Caco-2 (cell line): Measurements from ENCODE around the gene SORCS2. TPM values are rescaled to one million over a fixed set of nuclear protein-coding genes. Genes with fewer than 3 reads are reported as not detected.

Experiments used
- BruUV-seq: library from RNA; stranded (reverse); fragments of 400-500 nt; replicated peaks from 2 replicates; lab custom pipeline; 2021; lab: Mats Ljungman, UMichigan
- CTCF ChIA-PET: fragments of 300-600 bp; sonication (Branson Sonifier 250); formaldehyde crosslinking; loops from one replicate; lab custom pipeline; 2022; ENCODE audit warnings: antibody characterized with exemption; lab: Charles Lee
- POLR2A ChIA-PET: fragments of 300-600 bp; sonication (Branson Sonifier 250); formaldehyde crosslinking; loops from one replicate; lab custom pipeline; 2022; ENCODE audit warnings: antibody characterized with exemption; lab: Charles Lee
- DNase-seq, 2 experiments: peaks; one replicate each; pipeline versions ENCODE4 v3.0.0 to v3.0.0-alpha.2; 2020 to 2022
- H3K27me3 ChIP-seq: replicated peaks from 2 replicates; pipeline ENCODE4 v1.6.0; 2011; ENCODE audit warnings: low read length; ENCODE audit not compliant: control insufficient read depth, insufficient read depth
- H3K36me3 ChIP-seq: 2 replicates; pipeline ENCODE4 v1.5.1; 2011; ENCODE audit warnings: low read length; ENCODE audit not compliant: control insufficient read depth, insufficient read depth
- H3K4me1 ChIP-seq: fragments of 250-450 bp; sonication (Bioruptor Pico); 2 replicates; pipeline ENCODE4 v1.5.1; 2020; ENCODE audit warnings: mild to moderate bottlenecking
- H3K4me3 ChIP-seq: 2 replicates; pipeline ENCODE4 v1.5.1; 2011; ENCODE audit warnings: low read depth, mild to moderate bottlenecking, control low read depth, low read length
- H3K9me3 ChIP-seq: fragments of 250-450 bp; sonication (Bioruptor Pico); 2 replicates; pipeline ENCODE4 v1.5.1; 2020; ENCODE audit warnings: mild to moderate bottlenecking, moderate library complexity
- H3K27ac Mint-ChIP-seq: one replicate; pipeline ENCODE4 v1.8.0; 2022; ENCODE audit warnings: mixed read lengths; ENCODE audit not compliant: unreplicated experiment
- H3K27me3 Mint-ChIP-seq: one replicate; pipeline ENCODE4 v1.8.0; 2022; ENCODE audit warnings: mixed read lengths; ENCODE audit not compliant: insufficient read depth, unreplicated experiment
- H3K36me3 Mint-ChIP-seq: one replicate; pipeline ENCODE4 v1.8.0; 2022; ENCODE audit warnings: mild to moderate bottlenecking, mixed read lengths; ENCODE audit not compliant: insufficient read depth, unreplicated experiment
- H3K4me1 Mint-ChIP-seq: one replicate; pipeline ENCODE4 v1.8.0; 2022; ENCODE audit warnings: low read depth, mixed read lengths; ENCODE audit not compliant: unreplicated experiment
- H3K4me3 Mint-ChIP-seq: one replicate; pipeline ENCODE4 v1.8.0; 2022; ENCODE audit warnings: mild to moderate bottlenecking, moderate library complexity, mixed read lengths; ENCODE audit not compliant: unreplicated experiment
- H3K9me3 Mint-ChIP-seq: one replicate; pipeline ENCODE4 v1.8.0; 2022; ENCODE audit warnings: mixed read lengths; ENCODE audit not compliant: unreplicated experiment
- CTCF ChIP-seq, 2 experiments: fragments of 200-600 bp in 1 of 2; IDR thresholded peaks; 1 replicate in 1 of 2; 2 replicates in 1 of 2; pipeline versions ENCODE4 v1.5.1 to v1.8.0; 2011 to 2022; ENCODE audit warnings: antibody characterized with exemption in 1 of 2, control low read depth in 1 of 2, inconsistent platforms in 1 of 2, low read depth in 1 of 2, low read length in 1 of 2, mild to moderate bottlenecking in 1 of 2, moderate library complexity in 1 of 2; ENCODE audit not compliant: insufficient read depth in 1 of 2, severe bottlenecking in 1 of 2, unreplicated experiment in 1 of 2
- intact Hi-C: fragments of 100-400 bp; cut with micrococcal nuclease; formaldehyde crosslinking; loops from one replicate; pipeline ENCODE4 v1.10.0; 2022; ENCODE audit not compliant: unreplicated experiment
- total RNA-seq: library from RNA; stranded (reverse); gene quantifications from 2 replicates; pipeline ENCODE4 v1.2.3, GENCODE V29; 2022

Gene SORCS2
- total RNA-seq, 1 experiment from 2014 or later: 1.6 TPM

GRCh38 chr4:7282786-7283440, 90.6 kb downstream of the SORCS2 start:
- ChIA-PET POLR2A (no interaction called here), CTCF (no interaction called here)
- Mint-ChIP-seq H3K27me3 (no peaks in the 10 kb centered on the region), H3K4me1 (no peaks in the 10 kb centered on the region), H3K36me3 (no peaks in the 10 kb centered on the region), H3K4me3 (no peak overlapping the region), H3K9me3 (no peaks in the 10 kb centered on the region), H3K27ac (no peak overlapping the region)
- no peaks in the 10 kb centered on the region for H3K36me3 ChIP-seq
- no peak for DNase-seq
- no peaks in the 10 kb centered on the region for H3K27me3 ChIP-seq
- peaks cover 9% of the 10 kb centered on the region; the same call in 1 of the 2 replicates for H3K4me1 ChIP-seq
- H3K4me3 ChIP-seq: no peak overlapping the region
- H3K9me3 ChIP-seq: no peaks in the 10 kb centered on the region
- TF ChIP-seq CTCF (IDR thresholded peaks at IDR 0.05; ENCODE audit: insufficient read depth in 1 of 2, low read depth in 1 of 2, low read length in 1 of 2, severe bottlenecking in 1 of 2, unreplicated experiment in 1 of 2): no peak
- BruUV-seq: no TSS peak
- intact Hi-C loops: no loop called here

- Mint-ChIP-seq H3K4me3 (no peak overlapping the region), H3K36me3 (no peaks in the 10 kb centered on the region), H3K9me3 (no peaks in the 10 kb centered on the region), H3K4me1 (no peaks in the 10 kb centered on the region), H3K27me3 (no peaks in the 10 kb centered on the region), H3K27ac (no peak overlapping the region)
- intact Hi-C loops: no loop called here
- no peak for DNase-seq
- H3K4me1 ChIP-seq: peaks cover 9% of the 10 kb centered on the region; the same call in 1 of the 2 replicates
- no TSS peak for BruUV-seq
- H3K9me3 ChIP-seq: no peaks in the 10 kb centered on the region
- H3K36me3 ChIP-seq: no peaks in the 10 kb centered on the region
- TF ChIP-seq CTCF (IDR thresholded peaks at IDR 0.05; ENCODE audit: insufficient read depth in 1 of 2, low read depth in 1 of 2, low read length in 1 of 2, severe bottlenecking in 1 of 2, unreplicated experiment in 1 of 2): no peak
- H3K27me3 ChIP-seq: no peaks in the 10 kb centered on the region
- ChIA-PET POLR2A (no interaction called here), CTCF (no interaction called here)
- H3K4me3 ChIP-seq: no peak overlapping the region
Observed at GRCh38 chr4:7285244-7286094, 93.1 kb downstream of the SORCS2 start.

- Histone ChIP-seq H3K4me3 (no peak overlapping the region), H3K4me1 (0 out of 2 replicates have a peak, but pooled peaks cover 2% of the 10 kb centered on the region), H3K27me3 (no peaks in the 10 kb centered on the region), H3K36me3 (no peaks in the 10 kb centered on the region), H3K9me3 (no peaks in the 10 kb centered on the region)
- no peaks in the 10 kb centered on the region for H3K4me1 Mint-ChIP-seq
- no peak overlapping the region for H3K27ac Mint-ChIP-seq
- H3K27me3 Mint-ChIP-seq: no peaks in the 10 kb centered on the region
- H3K36me3 Mint-ChIP-seq: no peaks in the 10 kb centered on the region
- no peak for DNase-seq
- intact Hi-C loops: no loop called here
- ChIA-PET POLR2A (no interaction called here), CTCF (no interaction called here)
- TF ChIP-seq CTCF (IDR thresholded peaks at IDR 0.05; ENCODE audit: insufficient read depth in 1 of 2, low read depth in 1 of 2, low read length in 1 of 2, severe bottlenecking in 1 of 2, unreplicated experiment in 1 of 2): no peak
- no peaks in the 10 kb centered on the region for H3K9me3 Mint-ChIP-seq
- BruUV-seq: no TSS peak
- no peak overlapping the region for H3K4me3 Mint-ChIP-seq
Observed at GRCh38 chr4:7286170-7286569, 93.8 kb downstream of the SORCS2 start.
